MM.1S (cell line): ENCODE results near the gene ZFHX3.

ENCODE experiments used
- CTCF ChIP-seq: fragments of 300-600 bp; sonication (generic); IDR thresholded peaks from 2 replicates; pipeline ENCODE4 v1.5.1; 2016; ENCODE audit warnings: antibody characterized with exemption, low read length, mixed read lengths
- EZH2phosphoT487 ChIP-seq: fragments of 300-600 bp; sonication (generic); IDR thresholded peaks from 2 replicates; pipeline ENCODE4 v1.6.1; 2018; ENCODE audit warnings: antibody characterized with exemption, low read length

GRCh38 chr16:73051961-73052360, 4.0 kb upstream of the ZFHX3 start:
- TF ChIP-seq CTCF (no peak), EZH2phosphoT487 (no peak)
